A549 (cell line): Measurements from ENCODE around the gene ZBTB39. TPM values are rescaled to one million over a fixed set of nuclear protein-coding genes. Genes with fewer than 3 reads are reported as not detected.
"Not testable (repeated sequence)": the region's sequence is repeated elsewhere in the genome, so short reads cannot be mapped to it uniquely, and the experiment has no call there.

Experiments used
- ATAC-seq, 2 experiments: fragments of 200-7000 bp in 1 of 2; fragments of >200 bp in 1 of 2; cut with Nextera tagmentation in 1 of 2; cut with Tn5 transposase in 1 of 2; 3 replicates each; pipeline versions ENCODE4 v1.8.0 to v1.9.1; 2018 to 2020; ENCODE audit warnings: mild to moderate bottlenecking in 1 of 2, moderate library complexity in 1 of 2
- CTCF ChIA-PET: fragments of 300-600 bp; sonication (Branson Sonifier 250); formaldehyde crosslinking; extraction: SDS; loops from one replicate; lab custom pipeline; 2021; ENCODE audit warnings: antibody characterized with exemption, inconsistent platforms; lab: Yijun Ruan, JAX
- POLR2A ChIA-PET: fragments of 350-600 bp; formaldehyde crosslinking; extraction: SDS; loops from one replicate; lab custom pipeline; 2021; ENCODE audit warnings: antibody characterized with exemption, inconsistent platforms; lab: Yijun Ruan, JAX
- DNase-seq, 2 experiments: peaks; one replicate each; pipeline versions ENCODE4 v3.0.0 to v3.0.0-alpha.2; 2011 to 2016; ENCODE audit warnings: low read depth in 1 of 2, low spot score in 1 of 2
- FAIRE-seq: peaks from 2 replicates; lab custom pipeline; 2011; peaks lifted over from hg19 to GRCh38; lab: Jason Lieb, UNC
- H3K27ac ChIP-seq, 2 experiments: fragments of >200 bp; sonication (Bioruptor Twin); formaldehyde crosslinking; 3 replicates each; pipeline ENCODE4 v1.5.1; 2016 to 2017
- H3K4me1 ChIP-seq: fragments of >200 bp; sonication (Bioruptor Twin); formaldehyde crosslinking; 3 replicates; pipeline ENCODE4 v1.6.1; 2016
- H3K4me2 ChIP-seq: fragments of >200 bp; sonication (Bioruptor Twin); formaldehyde crosslinking; 3 replicates; pipeline ENCODE4 v1.6.1; 2016
- H3K4me3 ChIP-seq: fragments of >200 bp; sonication (Bioruptor Twin); formaldehyde crosslinking; 3 replicates; pipeline ENCODE4 v1.5.1; 2016
- H3K9me3 ChIP-seq: fragments of >200 bp; sonication (Bioruptor Twin); formaldehyde crosslinking; 3 replicates; pipeline ENCODE4 v1.6.1; 2016
- BCL3 ChIP-seq: fragments of >200 bp; sonication (Bioruptor Twin); formaldehyde crosslinking; IDR thresholded peaks from 3 replicates; pipeline ENCODE4 v1.6.1; 2016
- CBX8 ChIP-seq: fragments of 200-600 bp; sonication (generic); IDR thresholded peaks from 2 replicates; pipeline ENCODE4 v1.6.1; 2016
- CHD2 ChIP-seq: fragments of 150-350 bp; IDR thresholded peaks from 2 replicates; pipeline ENCODE4 v1.6.1; 2014; ENCODE audit warnings: low read length; ENCODE audit not compliant: partially characterized antibody
- CTCF ChIP-seq: fragments of >200 bp; sonication (Bioruptor Twin); formaldehyde crosslinking; IDR thresholded peaks from 3 replicates; pipeline ENCODE4 v1.5.1; 2016
- ELK1 ChIP-seq: fragments of 150-350 bp; IDR thresholded peaks from 2 replicates; pipeline ENCODE4 v1.6.1; 2014; ENCODE audit warnings: low read depth, mild to moderate bottlenecking, low read length
- FOSB ChIP-seq: fragments of 250-450 bp; sonication (Bioruptor Pico); IDR thresholded peaks from 2 replicates; pipeline ENCODE4 v1.5.0; 2020; ENCODE audit warnings: mild to moderate bottlenecking, moderate library complexity
- FOXS1 ChIP-seq: fragments of 250-450 bp; sonication (Bioruptor Pico); IDR thresholded peaks from 2 replicates; pipeline ENCODE4 v1.5.0; 2020; ENCODE audit warnings: mild to moderate bottlenecking, moderate library complexity
- GATA3 ChIP-seq: IDR thresholded peaks from 2 replicates; pipeline ENCODE4 v1.6.1; 2012; ENCODE audit warnings: borderline replicate concordance
- HOXB13 ChIP-seq: fragments of 250-450 bp; sonication (Bioruptor Pico); IDR thresholded peaks from 2 replicates; pipeline ENCODE4 v1.5.0; 2020; ENCODE audit warnings: low read depth, mild to moderate bottlenecking, moderate library complexity
- JUNB ChIP-seq: fragments of >200 bp; sonication (Bioruptor Twin); formaldehyde crosslinking; IDR thresholded peaks from 2 replicates; pipeline ENCODE4 v1.6.1; 2016
- MAZ ChIP-seq: fragments of 150-350 bp; IDR thresholded peaks from 2 replicates; pipeline ENCODE4 v1.6.1; 2014; ENCODE audit warnings: antibody characterized with exemption, low read depth, low read length, borderline replicate concordance
- NPAS2 ChIP-seq: fragments of 250-450 bp; sonication (Bioruptor Pico); IDR thresholded peaks from 2 replicates; pipeline ENCODE4 v1.8.0; 2022; ENCODE audit warnings: mild to moderate bottlenecking, moderate library complexity, borderline replicate concordance
- POLR2A ChIP-seq: IDR thresholded peaks from 2 replicates; pipeline ENCODE4 v1.6.1; 2012; ENCODE audit warnings: mild to moderate bottlenecking, low read length
- POLR2AphosphoS2 ChIP-seq: conservative IDR thresholded peaks from 2 replicates; pipeline ENCODE4 v1.6.1; 2012; ENCODE audit warnings: low read length, improper control_type of control experiment, inconsistent platforms
- RNF2 ChIP-seq: fragments of 200-600 bp; sonication (generic); IDR thresholded peaks from 2 replicates; pipeline ENCODE4 v1.6.1; 2016; ENCODE audit warnings: low read depth, mild to moderate bottlenecking, antibody characterized with exemption, moderate library complexity, borderline replicate concordance
- ZNF302 ChIP-seq: fragments of 250-450 bp; sonication (Bioruptor Pico); IDR thresholded peaks from 2 replicates; pipeline ENCODE4 v1.9.0; 2021; ENCODE audit warnings: inconsistent platforms, mild to moderate bottlenecking, moderate library complexity
- ZSCAN20 ChIP-seq: fragments of 250-450 bp; sonication (Bioruptor Pico); IDR thresholded peaks from 2 replicates; pipeline ENCODE4 v1.8.0; 2022; ENCODE audit warnings: mild to moderate bottlenecking, moderate library complexity
- WGBS: methylation state at CpG from one replicate; pipeline ENCODE4 v1.1.6; 2017; ENCODE audit errors: missing lambda C conversion rate; 5-methylcytosine and 5-hydroxymethylcytosine counted together
- polyA plus RNA-seq, 4 experiments: library from polyadenylated mRNA; depleted of rRNA in 3 of 4; stranded (reverse); fragments of >200 nt; fragmentation: RNase III in 1 of 4; extraction: RNeasy Plus Mini Kit Qiagen cat#74134 plus additional on column Dnase treatment in 1 of 4; gene quantifications; 2 replicates in 3 of 4; 3 replicates in 1 of 4; pipeline ENCODE4 v1.2.3, GENCODE V29; 2011 to 2017
- TF ChIP-seq, protein P1 (sequence below): fragments of 200-600 bp; sonication (generic); IDR thresholded peaks from 2 replicates; pipeline ENCODE4 v1.6.1; 2016; ENCODE audit warnings: antibody characterized with exemption, mild to moderate bottlenecking, moderate library complexity

ZBTB39 gene
- polyA plus RNA-seq, 2 of the 4 experiments (the other 2 are of a cell fraction), result 4.7 to 9.5 TPM

GRCh38 chr12:57018906-57019305 lies 12.6 kb upstream of the ZBTB39 start:
- H3K4me3 ChIP-seq, result no peak overlapping the region
- FAIRE-seq, result no peak
- H3K4me2 ChIP-seq, result no peak overlapping the region
- 88% methylated on average over 1 of the region's 1 CpG for WGBS
- no peak overlapping the region for H3K27ac ChIP-seq
- no peaks in the 10 kb centered on the region for H3K9me3 ChIP-seq
- no peak for DNase-seq
- ATAC-seq, result no peak
- CTCF ChIA-PET, result interaction anchor here (0.8 to 3.8 kb wide), 10 partner anchors 10 to 105 kb away, joined by 3 to 25 read pairs (median 8); partner anchors contain the start of gene ZBTB39
- POLR2A ChIA-PET, result no interaction called here
- no peaks in the 10 kb centered on the region for H3K4me1 ChIP-seq
- no peak for TF ChIP-seq POLR2A
- TF ChIP-seq ZSCAN20, result no peak
- TF ChIP-seq NPAS2, result no peak
- TF ChIP-seq, protein P1, sequence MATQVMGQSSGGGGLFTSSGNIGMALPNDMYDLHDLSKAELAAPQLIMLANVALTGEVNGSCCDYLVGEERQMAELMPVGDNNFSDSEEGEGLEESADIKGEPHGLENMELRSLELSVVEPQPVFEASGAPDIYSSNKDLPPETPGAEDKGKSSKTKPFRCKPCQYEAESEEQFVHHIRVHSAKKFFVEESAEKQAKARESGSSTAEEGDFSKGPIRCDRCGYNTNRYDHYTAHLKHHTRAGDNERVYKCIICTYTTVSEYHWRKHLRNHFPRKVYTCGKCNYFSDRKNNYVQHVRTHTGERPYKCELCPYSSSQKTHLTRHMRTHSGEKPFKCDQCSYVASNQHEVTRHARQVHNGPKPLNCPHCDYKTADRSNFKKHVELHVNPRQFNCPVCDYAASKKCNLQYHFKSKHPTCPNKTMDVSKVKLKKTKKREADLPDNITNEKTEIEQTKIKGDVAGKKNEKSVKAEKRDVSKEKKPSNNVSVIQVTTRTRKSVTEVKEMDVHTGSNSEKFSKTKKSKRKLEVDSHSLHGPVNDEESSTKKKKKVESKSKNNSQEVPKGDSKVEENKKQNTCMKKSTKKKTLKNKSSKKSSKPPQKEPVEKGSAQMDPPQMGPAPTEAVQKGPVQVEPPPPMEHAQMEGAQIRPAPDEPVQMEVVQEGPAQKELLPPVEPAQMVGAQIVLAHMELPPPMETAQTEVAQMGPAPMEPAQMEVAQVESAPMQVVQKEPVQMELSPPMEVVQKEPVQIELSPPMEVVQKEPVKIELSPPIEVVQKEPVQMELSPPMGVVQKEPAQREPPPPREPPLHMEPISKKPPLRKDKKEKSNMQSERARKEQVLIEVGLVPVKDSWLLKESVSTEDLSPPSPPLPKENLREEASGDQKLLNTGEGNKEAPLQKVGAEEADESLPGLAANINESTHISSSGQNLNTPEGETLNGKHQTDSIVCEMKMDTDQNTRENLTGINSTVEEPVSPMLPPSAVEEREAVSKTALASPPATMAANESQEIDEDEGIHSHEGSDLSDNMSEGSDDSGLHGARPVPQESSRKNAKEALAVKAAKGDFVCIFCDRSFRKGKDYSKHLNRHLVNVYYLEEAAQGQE, result no peak
- TF ChIP-seq POLR2AphosphoS2, result no peak
- TF ChIP-seq ELK1, result no peak
- TF ChIP-seq JUNB, result no peak
- no peak for TF ChIP-seq HOXB13 (CRISPR knock-in tag)
- TF ChIP-seq CHD2, result no peak
- TF ChIP-seq FOXS1 (CRISPR knock-in tag), result no peak
- no peak for TF ChIP-seq MAZ
- TF ChIP-seq BCL3, result no peak
- no peak for TF ChIP-seq RNF2
- no peak for TF ChIP-seq CTCF

DNA sequence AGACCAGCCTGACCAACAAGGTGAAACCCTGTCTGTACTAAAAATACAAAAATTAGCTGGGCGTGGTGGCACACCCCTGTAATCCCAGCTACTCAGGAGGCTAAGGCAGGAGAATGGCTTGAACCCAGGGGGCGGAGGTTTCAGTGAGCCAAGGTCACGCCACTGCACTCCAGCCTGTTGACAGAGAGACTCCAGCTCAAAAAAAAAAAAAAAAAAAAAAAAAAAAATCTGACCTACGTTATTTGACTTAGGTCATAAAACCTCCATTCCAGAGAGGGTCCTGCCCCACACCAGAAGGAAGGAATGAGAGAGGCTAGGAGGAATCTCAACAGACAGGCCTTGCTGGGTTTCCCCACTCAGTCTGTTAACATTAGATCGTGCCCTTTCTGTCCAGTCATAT lies 12.0 kb upstream of the ZBTB39 start:
- 74% methylated on average over 5 of the region's 5 CpGs for WGBS
- not testable (repeated sequence) for H3K4me3 ChIP-seq, FAIRE-seq, ATAC-seq, H3K27ac ChIP-seq, DNase-seq, H3K9me3 ChIP-seq, H3K4me2 ChIP-seq, H3K4me1 ChIP-seq
- ChIA-PET POLR2A (interaction anchor here (0.6 kb wide), 1 partner anchor 27 kb away, joined by 3 read pairs; no protein-coding TSS in a partner anchor), CTCF (interaction anchor here (0.6 to 3.8 kb wide), 9 partner anchors 9 to 505 kb away, joined by 4 to 25 read pairs (median 9); no protein-coding TSS in a partner anchor)

- H3K4me3 ChIP-seq, result no peak within 1 kb of the TSS
- no peak within 1 kb of the TSS for H3K4me2 ChIP-seq
- ATAC-seq, result peak in 1 of 2 experiments; percentile 38; a peak in 2 of 6 replicates
- no peak within 1 kb of the TSS for H3K27ac ChIP-seq
- TF ChIP-seq FOSB (CRISPR knock-in tag) (no peak), MAZ (no peak), ZSCAN20 (no peak), GATA3 (no peak), FOXS1 (CRISPR knock-in tag) (no peak), CBX8 (no peak), ZNF302 (CRISPR knock-in tag) (no peak)
- TF ChIP-seq, all 56 proteins: peak for 0
- Histone ChIP-seq H3K4me1 (no peaks in the 10 kb centered on the region), H3K9me3 (no peaks in the 10 kb centered on the region)
- ChIA-PET POLR2A (interaction anchor here (1.7 kb wide), 1 partner anchor 96 kb away, joined by 5 read pairs; no protein-coding TSS in a partner anchor), CTCF (interaction anchor here (0.5 to 3.8 kb wide), 15 partner anchors 8 to 166 kb away, joined by 3 to 25 read pairs (median 4); partner anchors contain the start of gene MYO1A)
- FAIRE-seq (no peak), DNase-seq (no peak)
- 58% methylated on average over 6 of the region's 6 CpGs for WGBS
These were observed 10.0 kb upstream of the ZBTB39 start, which contains the start of gene TAC3 for GRCh38 chr12:57016348-57016747. Gene TAC3 (minus strand): TSS chr12:57016529. CDS start chr12:57015797, 732 bp downstream.
